ENCODE results near the gene NRP1.

NRP1 gene

GRCh38 chr10:33136781-33137180 lies 197.7 kb downstream of the NRP1 start:
- no peak for DNase-seq (ENCODE audit: low read depth, low spot score)
- CTCF ChIA-PET = no interaction called here
- no peak overlapping the region for H3K4me3 ChIP-seq (ENCODE audit: low read depth, low read length)
- POLR2A ChIA-PET = interaction anchor here (1.1 kb wide), 1 partner anchor 21 kb away, joined by 4 read pairs; no protein-coding TSS in a partner anchor
- TF ChIP-seq, protein P1, sequence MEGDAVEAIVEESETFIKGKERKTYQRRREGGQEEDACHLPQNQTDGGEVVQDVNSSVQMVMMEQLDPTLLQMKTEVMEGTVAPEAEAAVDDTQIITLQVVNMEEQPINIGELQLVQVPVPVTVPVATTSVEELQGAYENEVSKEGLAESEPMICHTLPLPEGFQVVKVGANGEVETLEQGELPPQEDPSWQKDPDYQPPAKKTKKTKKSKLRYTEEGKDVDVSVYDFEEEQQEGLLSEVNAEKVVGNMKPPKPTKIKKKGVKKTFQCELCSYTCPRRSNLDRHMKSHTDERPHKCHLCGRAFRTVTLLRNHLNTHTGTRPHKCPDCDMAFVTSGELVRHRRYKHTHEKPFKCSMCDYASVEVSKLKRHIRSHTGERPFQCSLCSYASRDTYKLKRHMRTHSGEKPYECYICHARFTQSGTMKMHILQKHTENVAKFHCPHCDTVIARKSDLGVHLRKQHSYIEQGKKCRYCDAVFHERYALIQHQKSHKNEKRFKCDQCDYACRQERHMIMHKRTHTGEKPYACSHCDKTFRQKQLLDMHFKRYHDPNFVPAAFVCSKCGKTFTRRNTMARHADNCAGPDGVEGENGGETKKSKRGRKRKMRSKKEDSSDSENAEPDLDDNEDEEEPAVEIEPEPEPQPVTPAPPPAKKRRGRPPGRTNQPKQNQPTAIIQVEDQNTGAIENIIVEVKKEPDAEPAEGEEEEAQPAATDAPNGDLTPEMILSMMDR (IDR thresholded peaks at IDR 0.05; ENCODE audit: insufficient read depth, low read length, missing control alignments) = no peak

DNA sequence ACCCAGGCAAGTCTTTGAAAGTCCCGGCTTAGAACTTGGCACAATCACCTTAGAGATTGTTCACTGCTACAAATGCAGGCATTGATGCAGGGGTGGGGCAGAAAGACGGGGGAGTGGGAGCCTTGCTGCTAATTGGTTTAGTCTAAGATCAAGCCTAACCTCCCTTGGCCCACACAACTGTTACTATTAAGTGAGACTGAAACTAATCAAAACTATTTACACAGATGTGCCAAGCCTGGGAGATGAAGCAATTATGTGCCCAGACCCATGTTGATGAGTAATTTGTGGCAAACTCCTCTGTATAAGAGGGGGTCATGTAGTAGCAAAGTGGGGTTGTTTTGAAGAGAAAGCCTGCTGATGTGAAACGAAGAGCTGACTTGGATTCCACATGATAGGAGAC lies 198.2 kb downstream of the NRP1 start:
- DNase-seq (ENCODE audit: low read depth, low spot score) = no peak
- TF ChIP-seq, protein P1 (IDR thresholded peaks at IDR 0.05; ENCODE audit: insufficient read depth, low read length, missing control alignments) = no peak
- ChIA-PET POLR2A (interaction anchor here (1.1 kb wide), 1 partner anchor 21 kb away, joined by 4 read pairs; no protein-coding TSS in a partner anchor), CTCF (interaction anchor here (1.3 kb wide), 1 partner anchor 57 kb away, joined by 3 read pairs; no protein-coding TSS in a partner anchor)
- H3K4me3 ChIP-seq (ENCODE audit: low read depth, low read length) = no peak overlapping the region

- POLR2A ChIA-PET = interaction anchor here (1.3 kb wide), 1 partner anchor 9 kb away, joined by 3 read pairs; no protein-coding TSS in a partner anchor
- no peak overlapping the region for H3K4me3 ChIP-seq (ENCODE audit: low read depth, low read length)
- TF ChIP-seq, protein P1 (IDR thresholded peaks at IDR 0.05; ENCODE audit: insufficient read depth, low read length, missing control alignments) = no peak
- CTCF ChIA-PET = interaction anchor here (1.1 to 2.7 kb wide), 3 partner anchors 9 to 125 kb away, joined by 5 to 11 read pairs (median 7); no protein-coding TSS in a partner anchor
- peak; percentile 82 for DNase-seq (ENCODE audit: low read depth, low spot score)
Observed at GRCh38 chr10:33134011-33134751, 200.3 kb downstream of the NRP1 start.

DNA sequence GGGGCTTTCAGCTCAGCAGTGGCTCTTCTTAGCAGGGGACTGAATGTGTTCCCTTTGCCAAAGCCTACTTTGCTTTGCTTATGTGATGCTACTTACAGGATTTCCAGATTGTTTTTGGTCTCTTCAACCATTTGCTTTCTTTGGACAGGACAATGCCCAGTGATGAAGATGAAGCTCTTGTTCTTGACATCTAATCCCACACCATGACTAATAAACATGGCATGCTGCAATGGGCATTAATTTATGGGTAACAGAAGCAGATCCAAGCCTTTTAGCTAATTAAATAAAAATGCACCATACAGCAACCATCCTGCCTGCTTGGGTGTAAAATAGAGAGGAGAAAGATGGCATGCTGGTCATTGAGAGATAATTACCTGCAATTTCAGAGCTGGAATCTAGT lies 200.9 kb downstream of the NRP1 start:
- no peak for DNase-seq (ENCODE audit: low read depth, low spot score)
- ChIA-PET CTCF (interaction anchor here (1.1 to 2.7 kb wide), 3 partner anchors 10 to 124 kb away, joined by 5 to 11 read pairs (median 7); no protein-coding TSS in a partner anchor), POLR2A (interaction anchor here (1.3 kb wide), 1 partner anchor 9 kb away, joined by 3 read pairs; no protein-coding TSS in a partner anchor)
- TF ChIP-seq, protein P1 (IDR thresholded peaks at IDR 0.05; ENCODE audit: insufficient read depth, low read length, missing control alignments) = no peak
- H3K4me3 ChIP-seq (ENCODE audit: low read depth, low read length) = no peak overlapping the region

DNA sequence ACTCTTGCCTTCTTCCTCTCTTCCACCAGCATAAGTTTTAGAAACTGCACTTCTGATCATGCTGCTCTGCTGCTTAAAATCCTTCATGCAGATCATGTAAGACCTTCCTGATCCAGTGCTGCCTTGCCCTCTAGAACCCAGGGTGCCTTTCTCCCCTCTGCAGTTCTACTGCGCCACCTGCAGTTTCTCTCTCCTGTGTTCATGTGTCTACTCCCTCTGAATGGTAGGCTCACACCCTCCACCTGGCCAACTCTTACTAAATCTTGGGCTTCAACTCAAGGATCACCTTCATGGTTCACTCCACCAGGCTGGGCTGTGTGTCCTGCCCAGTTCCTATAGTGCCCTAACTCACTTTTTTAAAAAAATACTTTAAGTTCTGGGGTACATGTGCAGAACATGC lies 201.8 kb downstream of the NRP1 start:
- no peak overlapping the region for H3K4me3 ChIP-seq (ENCODE audit: low read depth, low read length)
- ChIA-PET POLR2A (no interaction called here), CTCF (interaction anchor here (1.5 kb wide), 1 partner anchor 123 kb away, joined by 7 read pairs; no protein-coding TSS in a partner anchor)
- TF ChIP-seq, protein P1 (IDR thresholded peaks at IDR 0.05; ENCODE audit: insufficient read depth, low read length, missing control alignments) = no peak
- DNase-seq (ENCODE audit: low read depth, low spot score) = no peak

DNA sequence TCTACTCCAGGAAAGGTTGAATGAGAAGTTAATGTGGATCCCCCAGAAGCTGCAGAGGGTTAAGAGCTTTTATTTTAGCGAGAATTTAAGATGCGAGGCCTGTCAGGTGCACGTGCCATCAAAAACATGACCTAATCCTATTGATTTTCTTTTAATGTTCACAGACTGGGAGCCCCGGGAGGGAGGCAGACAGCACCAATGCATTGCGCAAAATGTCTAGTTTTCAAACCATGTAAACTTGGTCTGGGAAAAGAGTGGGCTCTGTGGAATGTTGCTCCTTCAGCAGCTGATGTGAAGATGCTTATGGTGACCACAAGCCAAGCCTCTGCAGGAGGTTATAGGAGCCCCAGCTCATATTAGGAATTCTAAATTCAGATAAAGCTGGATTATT lies 204.5 kb downstream of the NRP1 start:
- POLR2A ChIA-PET = interaction anchor here (1.0 to 2.0 kb wide), 2 partner anchors 60 to 120 kb away, joined by 3 to 7 read pairs; no protein-coding TSS in a partner anchor
- peak; percentile 89 for DNase-seq (ENCODE audit: low read depth, low spot score)
- TF ChIP-seq, protein P1 (IDR thresholded peaks at IDR 0.05; ENCODE audit: insufficient read depth, low read length, missing control alignments) = no peak
- H3K4me3 ChIP-seq (ENCODE audit: low read depth, low read length) = no peak overlapping the region
- CTCF ChIA-PET = interaction anchor here (1.0 to 1.5 kb wide), 2 partner anchors 8 to 14 kb away, joined by 3 to 13 read pairs; no protein-coding TSS in a partner anchor
